ENCODE measurements around the gene C6orf163.

DNA sequence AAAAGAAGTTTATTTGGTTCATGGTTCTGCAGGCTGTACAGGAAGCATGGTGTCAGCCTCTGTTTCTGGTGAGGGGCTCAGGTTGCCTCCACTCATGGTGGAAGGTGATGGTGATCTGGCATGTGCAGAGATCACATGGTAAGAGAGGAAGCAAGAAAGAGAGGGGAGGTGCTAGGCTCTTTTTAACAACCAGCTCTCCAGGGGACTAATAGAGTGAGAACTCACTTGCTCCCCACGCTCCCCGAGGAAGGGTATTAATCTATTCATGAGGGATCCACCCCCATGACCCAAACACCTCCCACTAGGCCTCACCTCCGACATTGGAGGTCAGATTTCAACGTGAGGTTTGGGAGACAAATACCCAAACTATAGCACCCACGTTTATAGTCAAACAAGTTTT is 11.6 kb upstream of the C6orf163 start:
- TF ChIP-seq EP300 (IDR thresholded peaks at IDR 0.05) (no peak), POLR2A (IDR thresholded peaks at IDR 0.05) (no peak), POLR2AphosphoS5 (IDR thresholded peaks at IDR 0.05) (no peak)
- TF ChIP-seq, protein P1, sequence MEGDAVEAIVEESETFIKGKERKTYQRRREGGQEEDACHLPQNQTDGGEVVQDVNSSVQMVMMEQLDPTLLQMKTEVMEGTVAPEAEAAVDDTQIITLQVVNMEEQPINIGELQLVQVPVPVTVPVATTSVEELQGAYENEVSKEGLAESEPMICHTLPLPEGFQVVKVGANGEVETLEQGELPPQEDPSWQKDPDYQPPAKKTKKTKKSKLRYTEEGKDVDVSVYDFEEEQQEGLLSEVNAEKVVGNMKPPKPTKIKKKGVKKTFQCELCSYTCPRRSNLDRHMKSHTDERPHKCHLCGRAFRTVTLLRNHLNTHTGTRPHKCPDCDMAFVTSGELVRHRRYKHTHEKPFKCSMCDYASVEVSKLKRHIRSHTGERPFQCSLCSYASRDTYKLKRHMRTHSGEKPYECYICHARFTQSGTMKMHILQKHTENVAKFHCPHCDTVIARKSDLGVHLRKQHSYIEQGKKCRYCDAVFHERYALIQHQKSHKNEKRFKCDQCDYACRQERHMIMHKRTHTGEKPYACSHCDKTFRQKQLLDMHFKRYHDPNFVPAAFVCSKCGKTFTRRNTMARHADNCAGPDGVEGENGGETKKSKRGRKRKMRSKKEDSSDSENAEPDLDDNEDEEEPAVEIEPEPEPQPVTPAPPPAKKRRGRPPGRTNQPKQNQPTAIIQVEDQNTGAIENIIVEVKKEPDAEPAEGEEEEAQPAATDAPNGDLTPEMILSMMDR (IDR thresholded peaks at IDR 0.05) = no peak

Measured in gastroesophageal sphincter (tissue), 3 donors.